HG03108 (cell line): Measurements from ENCODE around the gene BRSK1.

ENCODE experiments used
- ATAC-seq: cut with Tn5 transposase; IDR thresholded peaks from one replicate; pipeline ENCODE4 v1.9.1; 2021; ENCODE audit warnings: moderate library complexity; ENCODE audit not compliant: unreplicated experiment

The BRSK1 gene

GRCh38 chr19:55283548-55284377 lies at the start of gene BRSK1:
Gene BRSK1 (plus strand): TSS chr19:55283997. CDS start chr19:55284443, 446 bp downstream.
- no peak for ATAC-seq

GRCh38 chr19:55238030-55238429 lies 45.8 kb upstream of the BRSK1 start:
- no peak for ATAC-seq

GRCh38 chr19:55239004-55239403 lies 44.8 kb upstream of the BRSK1 start:
- no peak for ATAC-seq

GRCh38 chr19:55240713-55241020 lies 43.1 kb upstream of the BRSK1 start:
- no peak for ATAC-seq

GRCh38 chr19:55241143-55241934 lies 42.5 kb upstream of the BRSK1 start:
- no peak for ATAC-seq

GRCh38 chr19:55241935-55242464 lies 41.8 kb upstream of the BRSK1 start:
- no peak for ATAC-seq

GRCh38 chr19:55242517-55242916 lies 41.3 kb upstream of the BRSK1 start:
- no peak for ATAC-seq

- no peak for ATAC-seq
These were observed 39.7 kb upstream of the BRSK1 start for GRCh38 chr19:55244004-55244680.

- no peak for ATAC-seq
These were observed 38.4 kb upstream of the BRSK1 start for GRCh38 chr19:55245236-55245904.

- ATAC-seq: no peak
These were observed 37.0 kb upstream of the BRSK1 start for GRCh38 chr19:55246462-55247451.

- ATAC-seq: no peak
These were observed 36.1 kb upstream of the BRSK1 start for GRCh38 chr19:55247621-55248099.

- no peak for ATAC-seq
These were observed 35.6 kb upstream of the BRSK1 start for GRCh38 chr19:55248166-55248675.

- ATAC-seq: no peak
These were observed 35.1 kb upstream of the BRSK1 start for GRCh38 chr19:55248704-55249103.

- no peak for ATAC-seq
These were observed 34.0 kb upstream of the BRSK1 start for GRCh38 chr19:55249841-55250240.

GRCh38 chr19:55250262-55251036 lies 33.3 kb upstream of the BRSK1 start:
- ATAC-seq: no peak

GRCh38 chr19:55251341-55252081 lies 32.3 kb upstream of the BRSK1 start:
- ATAC-seq: no peak

- no peak for ATAC-seq
These were observed 30.8 kb upstream of the BRSK1 start for GRCh38 chr19:55252760-55253663.
